H1 (cell line): ENCODE measurements around the gene SLC35F1. TPM values are rescaled to one million over a fixed set of nuclear protein-coding genes. Genes with fewer than 3 reads are reported as not detected.

ENCODE experiments used
- CTCF ChIA-PET: fragments of 300-600 bp; sonication (Branson Sonifier 250); formaldehyde crosslinking; loops from one replicate; lab custom pipeline; 2021; ENCODE audit not compliant: partially characterized antibody; lab: Charles Lee
- POLR2A ChIA-PET: fragments of 300-600 bp; sonication (Branson Sonifier 250); formaldehyde crosslinking; loops from one replicate; lab custom pipeline; 2021; ENCODE audit warnings: inconsistent platforms; ENCODE audit not compliant: partially characterized antibody; lab: Charles Lee
- DNase-seq, 2 experiments: peaks; one replicate each; pipeline versions ENCODE4 v3.0.0 to v3.0.0-alpha.2; 2010 to 2022; ENCODE audit warnings: low spot score in 2 of 2, low read depth in 1 of 2, mixed read lengths in 1 of 2
- FAIRE-seq: peaks from 2 replicates; lab custom pipeline; 2011; peaks lifted over from hg19 to GRCh38; lab: Jason Lieb, UNC
- H2AFZ ChIP-seq: 2 replicates; pipeline ENCODE4 v1.8.1; 2012; ENCODE audit warnings: low read length, inconsistent platforms
- H2AK5ac ChIP-seq: 2 replicates; pipeline ENCODE4 v1.6.1; 2013; ENCODE audit warnings: low read depth, low read length
- H2BK120ac ChIP-seq: replicated peaks from 2 replicates; pipeline ENCODE3; 2013; ENCODE audit warnings: low read depth, low read length, inconsistent platforms
- H2BK12ac ChIP-seq: 2 replicates; pipeline ENCODE4 v1.6.1; 2013; ENCODE audit warnings: low read depth, low read length
- H2BK15ac ChIP-seq: 2 replicates; pipeline ENCODE4 v1.6.1; 2013; ENCODE audit warnings: low read length
- H2BK20ac ChIP-seq: 2 replicates; pipeline ENCODE4 v1.6.1; 2013; ENCODE audit warnings: low read length
- H2BK5ac ChIP-seq: 2 replicates; pipeline ENCODE4 v1.6.1; 2013; ENCODE audit warnings: low read depth, low read length
- H3K14ac ChIP-seq: 2 replicates; pipeline ENCODE4 v1.6.1; 2013; ENCODE audit warnings: inconsistent platforms; ENCODE audit not compliant: insufficient read length
- H3K18ac ChIP-seq: 2 replicates; pipeline ENCODE4 v1.6.1; 2013; ENCODE audit warnings: low read length; ENCODE audit errors: extremely low read depth
- H3K23ac ChIP-seq: 2 replicates; pipeline ENCODE4 v1.6.1; 2013; ENCODE audit warnings: inconsistent platforms; ENCODE audit not compliant: insufficient read length
- H3K23me2 ChIP-seq: 2 replicates; pipeline ENCODE4 v1.6.1; 2013; ENCODE audit warnings: low read depth, low read length
- H3K27ac ChIP-seq: 2 replicates; pipeline ENCODE4 v1.6.1; 2011; ENCODE audit warnings: low read depth, low read length, inconsistent platforms
- H3K27me3 ChIP-seq, 4 experiments: replicated peaks in 1 of 4; 1 replicate in 1 of 4; 2 replicates in 3 of 4; pipeline versions ENCODE4 v1.6.1 to v1.8.1; 2011 to 2013; ENCODE audit warnings: low read length in 3 of 4, mild to moderate bottlenecking in 3 of 4, inconsistent platforms in 2 of 4, mixed read lengths in 2 of 4, moderate library complexity in 1 of 4; ENCODE audit not compliant: control insufficient read depth in 3 of 4, insufficient read depth in 3 of 4; ENCODE audit errors: extremely low read depth in 1 of 4
- H3K36me3 ChIP-seq, 4 experiments: 2 replicates each; pipeline versions ENCODE4 v1.6.1 to v1.8.1; 2011 to 2013; ENCODE audit warnings: mild to moderate bottlenecking in 4 of 4, low read length in 3 of 4, moderate library complexity in 2 of 4, control low read depth in 1 of 4, inconsistent platforms in 1 of 4; ENCODE audit not compliant: insufficient read depth in 4 of 4, control insufficient read depth in 2 of 4
- H3K4ac ChIP-seq: replicated peaks from 2 replicates; pipeline ENCODE3; 2013; ENCODE audit warnings: low read length, low read depth, mixed read lengths, inconsistent platforms; ENCODE audit not compliant: insufficient read length
- H3K4me1 ChIP-seq, 4 experiments: replicated peaks in 1 of 4; 1 replicate in 1 of 4; 2 replicates in 3 of 4; pipeline versions ENCODE4 v1.6.1 to v1.8.1; 2011 to 2013; ENCODE audit warnings: low read length in 3 of 4, inconsistent platforms in 2 of 4, mixed read lengths in 1 of 4; ENCODE audit not compliant: insufficient read depth in 4 of 4, control insufficient read depth in 3 of 4
- H3K4me2 ChIP-seq, 2 experiments: 2 replicates each; pipeline versions ENCODE4 v1.6.1 to v1.8.1; 2011 to 2013; ENCODE audit warnings: low read depth in 2 of 2, low read length in 2 of 2, control low read depth in 1 of 2, inconsistent platforms in 1 of 2, mild to moderate bottlenecking in 1 of 2; ENCODE audit not compliant: insufficient read depth in 1 of 2
- H3K4me3 ChIP-seq, 4 experiments: fragments of 200-600, 300-600 bp in 1 of 4; sonication (generic), shearing (Covaris generic), sonication (Bioruptor Twin) in 1 of 4; 2 replicates each; pipeline versions ENCODE4 v1.5.1 to v1.8.1; 2011 to 2016; ENCODE audit warnings: low read length in 4 of 4, low read depth in 3 of 4, control low read depth in 2 of 4, inconsistent platforms in 2 of 4, mild to moderate bottlenecking in 2 of 4, mixed read lengths in 1 of 4, moderate library complexity in 1 of 4; ENCODE audit not compliant: insufficient read depth in 2 of 4; ENCODE audit errors: extremely low read depth in 1 of 4
- H3K56ac ChIP-seq: replicated peaks from 2 replicates; pipeline ENCODE3; 2013; ENCODE audit warnings: low read depth, mild to moderate bottlenecking, mixed read lengths, low read length, inconsistent platforms; ENCODE audit not compliant: insufficient read length
- H3K79me1 ChIP-seq: 2 replicates; pipeline ENCODE4 v1.6.1; 2013; ENCODE audit warnings: low read depth, low read length, control low read depth
- H3K79me2 ChIP-seq, 2 experiments: 2 replicates each; pipeline versions ENCODE4 v1.6.1 to v1.8.1; 2012 to 2013; ENCODE audit warnings: low read length in 2 of 2, mild to moderate bottlenecking in 2 of 2, inconsistent platforms in 1 of 2; ENCODE audit not compliant: insufficient read depth in 2 of 2, control insufficient read depth in 1 of 2
- H3K9ac ChIP-seq, 4 experiments: replicated peaks in 1 of 4; 1 replicate in 1 of 4; 2 replicates in 3 of 4; pipeline versions ENCODE4 v1.6.1 to v1.8.1; 2011 to 2013; ENCODE audit warnings: low read depth in 3 of 4, low read length in 3 of 4, control low read depth in 2 of 4, mild to moderate bottlenecking in 2 of 4, moderate library complexity in 2 of 4, inconsistent platforms in 1 of 4; ENCODE audit errors: extremely low read depth in 1 of 4
- H3K9me3 ChIP-seq, 2 experiments: 2 replicates each; pipeline versions ENCODE4 v1.6.1 to v1.8.1; 2012 to 2013; ENCODE audit warnings: mild to moderate bottlenecking in 2 of 2, moderate library complexity in 2 of 2, control low read depth in 1 of 2, inconsistent platforms in 1 of 2, low read depth in 1 of 2, low read length in 1 of 2, mixed read lengths in 1 of 2; ENCODE audit not compliant: insufficient read depth in 2 of 2
- H4K20me1 ChIP-seq, 2 experiments: replicated peaks in 1 of 2; 2 replicates each; pipeline versions ENCODE3 to v1.8.1; 2011 to 2013; ENCODE audit warnings: inconsistent platforms in 2 of 2, low read length in 2 of 2, mild to moderate bottlenecking in 1 of 2; ENCODE audit not compliant: insufficient read depth in 2 of 2, control insufficient read depth in 1 of 2
- H4K5ac ChIP-seq: 2 replicates; pipeline ENCODE4 v1.6.1; 2013; ENCODE audit warnings: low read length, low read depth, mixed read lengths, inconsistent platforms; ENCODE audit not compliant: insufficient read length
- H4K8ac ChIP-seq: 2 replicates; pipeline ENCODE4 v1.8.0; 2013; ENCODE audit warnings: mild to moderate bottlenecking, moderate library complexity, low read length, inconsistent platforms; ENCODE audit not compliant: insufficient read depth; ENCODE audit errors: extremely low read depth
- H4K91ac ChIP-seq: replicated peaks from 2 replicates; pipeline ENCODE3; 2013; ENCODE audit warnings: low read length, mixed read lengths, inconsistent platforms; ENCODE audit not compliant: insufficient read length
- BACH1 ChIP-seq: IDR thresholded peaks from 2 replicates; pipeline ENCODE4 v1.6.1; 2012; ENCODE audit warnings: low read length, improper control_type of control experiment
- BCL11A ChIP-seq, 2 experiments: IDR thresholded peaks; one replicate each; pipeline ENCODE4 v1.6.1; 2011; ENCODE audit warnings: low read depth in 2 of 2, low read length in 2 of 2, mild to moderate bottlenecking in 2 of 2
- FOSL1 ChIP-seq: IDR thresholded peaks from 2 replicates; pipeline ENCODE4 v1.6.1; 2011; ENCODE audit warnings: mild to moderate bottlenecking, low read depth, low read length, moderate library complexity; ENCODE audit not compliant: insufficient read depth
- HDAC2 ChIP-seq, 2 experiments: fragments of 300-600 bp in 1 of 2; sonication (generic) in 1 of 2; IDR thresholded peaks; 2 replicates each; pipeline ENCODE4 v1.6.1; 2011 to 2012; ENCODE audit warnings: low read depth in 2 of 2, low read length in 2 of 2, mild to moderate bottlenecking in 2 of 2, moderate library complexity in 2 of 2, borderline replicate concordance in 1 of 2, inconsistent platforms in 1 of 2
- HDAC6 ChIP-seq: IDR thresholded peaks from one replicate; pipeline ENCODE4 v1.7.1; 2012; ENCODE audit warnings: low read depth, mild to moderate bottlenecking, inconsistent platforms, low read length, moderate library complexity
- JUND ChIP-seq: IDR thresholded peaks from 2 replicates; pipeline ENCODE4 v1.6.1; 2011; ENCODE audit warnings: mild to moderate bottlenecking, improper control_type of control experiment, low read length
- NANOG ChIP-seq: IDR thresholded peaks from 2 replicates; pipeline ENCODE4 v1.6.1; 2011; ENCODE audit warnings: low read length, low read depth, mild to moderate bottlenecking, inconsistent platforms; ENCODE audit not compliant: insufficient read depth, poor library complexity, severe bottlenecking
- POU5F1 ChIP-seq: IDR thresholded peaks from 2 replicates; pipeline ENCODE4 v1.6.1; 2011; ENCODE audit warnings: low read depth, mild to moderate bottlenecking, low read length, moderate library complexity
- RAD21 ChIP-seq, 2 experiments: IDR thresholded peaks in 1 of 2; conservative IDR thresholded peaks in 1 of 2; 2 replicates each; pipeline ENCODE4 v1.6.1; 2011; ENCODE audit warnings: low read depth in 2 of 2, low read length in 2 of 2, improper control_type of control experiment in 1 of 2, inconsistent platforms in 1 of 2, mild to moderate bottlenecking in 1 of 2, moderate library complexity in 1 of 2
- RFX5 ChIP-seq: IDR thresholded peaks from 2 replicates; pipeline ENCODE4 v1.6.1; 2011; ENCODE audit warnings: low read depth, low read length, improper control_type of control experiment, borderline replicate concordance
- SP4 ChIP-seq: IDR thresholded peaks from 2 replicates; pipeline ENCODE4 v1.6.1; 2012; ENCODE audit warnings: low read length, inconsistent platforms
- SUZ12 ChIP-seq: fragments of 200-600 bp; sonication (generic); IDR thresholded peaks from 2 replicates; pipeline ENCODE4 v1.6.1; 2012; ENCODE audit warnings: mild to moderate bottlenecking, inconsistent platforms, low read length, moderate library complexity, mixed read lengths
- TAF7 ChIP-seq: optimal IDR thresholded peaks from 2 replicates; pipeline ENCODE3; 2011; ENCODE audit warnings: low read depth, mild to moderate bottlenecking, inconsistent platforms, low read length, moderate library complexity, borderline replicate concordance
- WGBS, 2 experiments: shearing (Covaris generic) in 1 of 2; methylation state at CpG; one replicate each; pipeline versions ENCODE4 v1.1.6 to v1.1.7; 2013 to 2015; ENCODE audit warnings: low lambda C conversion rate in 2 of 2, mixed read lengths in 2 of 2, inconsistent platforms in 1 of 2, low coverage in 1 of 2, missing lambda C conversion rate in 1 of 2; ENCODE audit not compliant: insufficient replicate concordance in 2 of 2, insufficient coverage in 1 of 2, insufficient read length in 1 of 2; ENCODE audit errors: extremely low coverage in 1 of 2, missing lambda C conversion rate in 1 of 2; 5-methylcytosine and 5-hydroxymethylcytosine counted together
- polyA plus RNA-seq, 7 experiments: library from polyadenylated mRNA; depleted of rRNA in 3 of 7; stranded (reverse) in 5 of 7; unstranded in 2 of 7; fragments of >200 nt in 5 of 7; fragments of 200-250 nt in 2 of 7; gene quantifications; 1 replicate in 5 of 7; 2 replicates in 1 of 7; 4 replicates in 1 of 7; pipeline versions ENCODE4 v1.2.1 to v1.2.3, GENCODE V29; 2011 to 2013; ENCODE audit warnings: missing spikeins in 2 of 7, mixed read lengths in 2 of 7
- total RNA-seq: library from RNA; stranded (reverse); fragmentation: NEBNext Ultra II Directional; extraction: Animal tissue kit (Norgen Biotek cat#: 25700); gene quantifications from 2 replicates; pipeline ENCODE4 v1.2.1, GENCODE V29; 2021

The SLC35F1 gene
- total and polyA plus RNA-seq, 2 of the 8 experiments (the other 6 are each of a cell fraction or from before 2014, with no cell fraction given), result 7.0 to 10.0 TPM

DNA sequence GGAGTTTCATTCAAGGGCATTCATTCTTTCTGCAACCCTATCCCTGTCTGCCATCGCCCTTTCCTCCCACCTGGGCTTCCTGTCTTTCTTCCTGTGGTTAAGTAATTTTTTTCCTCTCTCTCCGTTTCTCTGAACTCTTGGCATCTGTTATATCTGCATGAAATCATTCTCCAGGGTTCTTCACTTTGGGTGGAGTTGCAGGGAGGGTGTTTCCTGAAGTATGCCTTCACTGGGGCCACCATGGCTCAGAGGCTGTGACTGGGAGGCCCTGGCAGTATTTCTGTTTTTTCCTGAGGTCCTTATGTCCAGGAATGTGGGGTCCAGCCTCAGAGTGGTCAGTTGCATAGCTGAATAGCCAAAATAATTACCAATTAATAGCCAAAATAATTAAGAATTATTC lies 137.2 kb downstream of the SLC35F1 start:
- no peak overlapping the region for H2BK20ac ChIP-seq
- H3K79me1 ChIP-seq, result no peaks in the 10 kb centered on the region
- H4K20me1 ChIP-seq, result no peaks in the 10 kb centered on the region
- no peak overlapping the region for H2AFZ ChIP-seq
- H3K14ac ChIP-seq, result no peak overlapping the region
- WGBS, 2 experiments, result 91% methylated on average over 2 of the region's 2 CpGs; no CpG with 5 or more reads in 1 of the 2 experiments
- H4K91ac ChIP-seq, result no peak overlapping the region
- no peaks in the 10 kb centered on the region for H3K36me3 ChIP-seq
- no peak for TF ChIP-seq NANOG
- no peak for TF ChIP-seq SUZ12
- no peak for TF ChIP-seq BACH1
- no peak for TF ChIP-seq RFX5
- no peak for TF ChIP-seq HDAC6
- no peak for TF ChIP-seq TAF7
- TF ChIP-seq SP4, result no peak
- no peak for TF ChIP-seq FOSL1
- no peak for TF ChIP-seq BCL11A (IDR thresholded peaks at IDR 0.05; ENCODE audit: low read depth in 2 of 2, low read length in 2 of 2)
- TF ChIP-seq POU5F1, result no peak
- no peak for TF ChIP-seq JUND
- TF ChIP-seq HDAC2 (IDR thresholded peaks at IDR 0.05; ENCODE audit: borderline replicate concordance in 1 of 2, low read depth in 2 of 2, low read length in 2 of 2), result no peak
- no peak for TF ChIP-seq RAD21 (IDR thresholded peaks at IDR 0.05 in 1 of 2, conservative IDR thresholded peaks at IDR 0.05 in 1 of 2; ENCODE audit: low read depth in 2 of 2, low read length in 2 of 2)
- H3K4me1 ChIP-seq, result no peaks in the 10 kb centered on the region
- no peak overlapping the region for H3K4me3 ChIP-seq
- POLR2A ChIA-PET, result no interaction called here
- no peaks in the 10 kb centered on the region for H3K79me2 ChIP-seq
- no peaks in the 10 kb centered on the region for H3K23me2 ChIP-seq
- H2BK5ac ChIP-seq, result no peak overlapping the region
- H3K23ac ChIP-seq, result no peak overlapping the region
- FAIRE-seq (no peak), DNase-seq (no peak)
- no peak overlapping the region for H3K18ac ChIP-seq
- H3K9ac ChIP-seq, result no peak overlapping the region
- H4K8ac ChIP-seq, result no peak overlapping the region
- H3K4me2 ChIP-seq, result no peak overlapping the region
- H3K27me3 ChIP-seq, result no peaks in the 10 kb centered on the region
- H2AK5ac ChIP-seq, result no peak overlapping the region
- H2BK12ac ChIP-seq, result no peak overlapping the region
- H3K9me3 ChIP-seq, result no peaks in the 10 kb centered on the region
- no peak overlapping the region for H2BK15ac ChIP-seq
- H3K27ac ChIP-seq, result no peak overlapping the region
- CTCF ChIA-PET, result no interaction called here
- no peak overlapping the region for H3K4ac ChIP-seq
- no peak overlapping the region for H3K56ac ChIP-seq
- no peak overlapping the region for H2BK120ac ChIP-seq
- no peak overlapping the region for H4K5ac ChIP-seq
